GM12873 (cell line): ENCODE data around the gene TBC1D10A.

Source experiments
- CTCF ChIP-seq: IDR thresholded peaks from 2 replicates; pipeline ENCODE4 v1.5.1; 2012; ENCODE audit warnings: low read depth, mild to moderate bottlenecking, moderate library complexity, low read length, control low read depth; ENCODE audit not compliant: insufficient read depth; ENCODE audit errors: missing control alignments

TBC1D10A gene

DNA sequence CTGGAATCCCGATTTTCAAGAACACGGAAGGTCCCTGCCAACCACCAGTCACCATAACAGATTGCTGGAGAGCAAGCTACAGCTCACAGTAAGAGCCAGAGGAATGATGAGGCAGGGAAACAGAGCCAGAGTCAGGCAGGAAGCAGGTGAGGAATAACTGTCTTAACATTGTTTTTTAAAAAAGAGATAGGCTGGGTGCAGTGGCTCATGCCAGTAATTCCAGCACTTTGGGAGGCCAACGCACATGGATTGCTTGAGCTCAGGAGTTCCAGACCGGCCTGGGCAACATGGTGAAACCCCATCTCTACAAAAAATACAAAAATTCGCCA, 24.0 kb downstream of the TBC1D10A start:
- no peak for TF ChIP-seq CTCF

- TF ChIP-seq CTCF, result no peak
Measured at GRCh38 chr22:30301995-30302809, 24.5 kb downstream of the TBC1D10A start.

DNA sequence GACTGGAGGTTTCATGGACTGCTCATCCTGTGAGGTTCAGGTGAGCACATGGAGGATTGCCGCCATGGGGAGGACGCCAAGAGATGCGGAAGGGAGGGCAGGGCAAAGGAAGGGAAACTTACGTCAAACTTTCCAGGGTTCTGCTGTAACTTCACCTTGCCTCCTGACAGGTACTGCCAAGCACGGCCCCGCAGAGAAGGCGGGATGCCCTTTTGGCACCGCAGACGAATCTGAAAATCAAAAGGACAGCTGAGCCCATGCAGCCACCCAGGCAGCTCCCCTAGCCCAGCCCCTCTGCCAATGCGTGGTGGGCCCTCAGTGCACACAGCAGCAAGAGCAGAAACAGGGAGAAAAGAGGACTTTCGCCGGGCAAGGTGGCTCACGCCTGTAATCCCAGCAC, 27.4 kb downstream of the TBC1D10A start:
- no peak for TF ChIP-seq CTCF

DNA sequence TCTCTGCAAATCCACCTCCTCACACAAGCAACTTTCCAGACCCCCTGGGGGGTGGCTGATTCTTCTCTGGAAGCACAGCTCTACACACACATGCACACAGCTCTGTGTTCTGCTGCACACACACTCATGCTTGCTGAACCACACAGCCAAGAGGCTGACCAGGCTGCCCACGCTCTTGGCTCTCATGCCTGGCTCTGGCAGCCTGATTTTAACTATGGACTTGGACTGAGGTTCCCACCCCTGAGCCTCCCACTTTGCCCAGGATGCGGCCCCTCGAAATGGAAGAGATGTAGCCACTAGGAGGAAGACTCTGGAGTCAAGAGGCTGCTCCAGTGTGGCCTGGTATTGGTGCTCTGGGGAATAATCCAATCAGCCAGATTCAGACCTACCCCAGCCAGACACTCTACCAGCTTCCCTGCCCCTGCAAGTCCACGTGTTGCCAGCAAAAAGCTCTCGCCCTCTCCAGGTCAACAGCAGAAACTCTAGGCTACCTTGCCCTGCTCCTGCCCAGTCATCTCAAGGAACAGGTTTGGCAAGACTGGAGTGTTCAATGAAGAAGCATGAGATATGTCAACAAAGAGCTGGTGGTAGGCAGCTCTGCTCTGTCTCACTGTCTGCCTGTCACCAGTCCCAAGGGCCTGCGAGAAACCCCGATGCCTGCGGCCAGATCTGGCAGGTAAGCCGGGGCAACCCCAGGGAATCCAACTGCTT, 28.6 kb downstream of the TBC1D10A start:
- TF ChIP-seq CTCF, result no peak

DNA sequence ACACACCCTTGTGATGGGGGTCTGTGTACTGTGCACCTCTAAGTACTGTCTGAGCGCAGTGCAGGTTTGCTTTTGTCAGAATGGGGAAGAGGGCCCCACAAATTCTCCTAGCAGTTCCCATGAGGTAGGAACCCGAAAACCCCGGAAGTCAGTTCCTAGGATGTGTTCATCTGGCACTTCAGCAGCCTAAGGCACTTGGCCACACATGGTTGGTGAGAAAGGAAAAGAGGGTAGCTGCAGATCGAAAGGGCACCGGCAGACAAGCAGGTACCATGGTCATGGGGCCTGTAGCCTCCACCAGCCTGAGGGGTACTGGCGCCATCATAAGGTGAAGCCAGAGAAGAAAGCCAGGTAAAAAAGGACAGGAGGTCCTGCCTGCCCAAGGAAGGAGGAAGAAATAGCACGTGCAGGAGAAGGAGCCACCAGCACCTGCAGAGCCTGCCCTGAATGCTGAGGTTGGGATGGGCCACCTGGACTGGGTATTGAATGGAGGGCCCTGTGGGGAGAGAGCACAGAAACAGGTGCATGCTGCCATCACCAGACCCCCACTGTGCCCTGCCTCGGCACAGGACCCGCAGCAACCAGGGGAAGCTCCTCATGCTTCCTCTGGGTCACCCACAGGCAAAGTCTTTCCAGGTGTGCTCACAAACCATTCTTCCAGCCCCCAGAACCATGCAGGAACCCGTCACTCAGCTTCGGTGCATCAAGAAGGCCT, 29.3 kb downstream of the TBC1D10A start:
- TF ChIP-seq CTCF, result no peak

- no peak for TF ChIP-seq CTCF
Measured at GRCh38 chr22:30296833-30297232, 29.9 kb downstream of the TBC1D10A start.

DNA sequence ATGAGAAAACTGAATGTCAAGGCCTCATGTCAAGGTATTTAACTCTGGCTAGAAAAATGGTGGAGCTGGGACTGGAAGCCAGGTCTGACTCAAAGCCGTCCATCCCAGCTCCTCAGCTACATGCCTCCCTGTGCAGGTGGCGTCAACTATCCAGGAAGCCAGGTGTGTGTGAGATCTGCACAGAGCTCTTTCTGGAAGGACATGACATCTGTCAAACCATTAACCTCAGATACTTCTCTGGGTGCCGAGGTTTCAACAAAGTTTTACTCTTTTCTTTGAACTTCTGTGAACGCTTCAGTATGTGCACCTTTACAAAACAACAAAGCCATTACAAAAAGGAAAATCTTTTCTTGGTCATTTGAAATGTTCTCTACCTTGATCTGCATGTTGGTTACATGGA, 30.4 kb downstream of the TBC1D10A start:
- TF ChIP-seq CTCF, result no peak
